Smooth muscle cell of the brain vasculature (primary cell): ENCODE results near the gene LRRC74A.
A peak's percentile ranks its signal among the peaks of the same experiment; 100 is the strongest.
"Not testable (repeated sequence)": the region's sequence is repeated elsewhere in the genome, so short reads cannot be mapped to it uniquely, and the experiment has no call there.

ENCODE experiments used
- DNase-seq: peaks from one replicate; pipeline ENCODE4 v3.0.0-alpha.2; 2012; ENCODE audit warnings: low read depth, low spot score

The LRRC74A gene

GRCh38 chr14:76884853-76885276 is 58.7 kb downstream of the LRRC74A start:
- no peak for DNase-seq

GRCh38 chr14:76887191-76887590 is 61.0 kb downstream of the LRRC74A start:
- no peak for DNase-seq

- no peak for DNase-seq
Observed at GRCh38 chr14:76891391-76891790, 65.2 kb downstream of the LRRC74A start.

GRCh38 chr14:76894308-76894707 is 68.1 kb downstream of the LRRC74A start:
- DNase-seq = no peak

GRCh38 chr14:76898006-76898405 is 71.8 kb downstream of the LRRC74A start:
- not testable (repeated sequence) for DNase-seq

DNA sequence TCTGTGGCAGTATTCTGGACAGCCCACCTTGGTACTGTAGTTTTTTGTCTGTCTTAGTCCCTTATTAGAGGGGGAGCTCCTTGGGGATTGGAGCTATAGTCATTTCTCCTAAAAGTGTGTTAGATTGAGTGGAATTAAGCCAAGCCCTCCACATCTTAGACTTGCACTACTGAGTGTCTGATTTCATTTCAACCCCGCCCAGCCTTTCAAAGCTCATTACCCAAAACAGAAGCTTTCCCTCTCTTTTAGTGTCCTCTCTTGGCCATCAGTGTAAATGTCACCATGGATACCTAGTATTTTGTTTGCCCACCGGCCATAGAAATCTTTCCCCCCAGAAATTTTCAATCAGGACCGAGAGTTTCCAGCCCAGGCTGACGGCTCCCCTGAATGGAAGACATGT is 74.5 kb downstream of the LRRC74A start:
- DNase-seq = no peak

- no peak for DNase-seq
Observed at GRCh38 chr14:76901171-76902055, 75.2 kb downstream of the LRRC74A start.

DNA sequence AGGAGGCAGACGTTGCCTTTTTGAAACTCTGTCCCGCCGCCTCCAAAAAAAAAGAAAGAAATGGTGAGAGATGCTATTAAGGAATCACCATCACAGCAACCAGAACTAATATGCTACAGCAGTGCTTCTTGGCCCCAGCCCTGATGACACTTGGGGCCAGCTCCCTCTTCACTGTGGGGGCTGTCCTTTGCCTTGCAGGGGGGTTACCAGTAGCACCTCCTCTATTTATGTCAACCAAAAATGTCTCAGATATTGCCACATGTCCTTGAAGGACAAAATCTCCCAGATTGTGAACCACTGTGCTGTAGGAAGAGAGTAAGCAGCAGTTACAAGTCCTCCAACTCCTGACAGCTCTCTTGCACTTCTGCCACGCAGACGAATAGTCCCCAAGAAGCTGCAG is 76.4 kb downstream of the LRRC74A start:
- no peak for DNase-seq

- no peak for DNase-seq
Observed at GRCh38 chr14:76904100-76904739, 78.0 kb downstream of the LRRC74A start.

GRCh38 chr14:76904740-76905569 is 78.7 kb downstream of the LRRC74A start:
- peak; percentile 98 for DNase-seq

DNA sequence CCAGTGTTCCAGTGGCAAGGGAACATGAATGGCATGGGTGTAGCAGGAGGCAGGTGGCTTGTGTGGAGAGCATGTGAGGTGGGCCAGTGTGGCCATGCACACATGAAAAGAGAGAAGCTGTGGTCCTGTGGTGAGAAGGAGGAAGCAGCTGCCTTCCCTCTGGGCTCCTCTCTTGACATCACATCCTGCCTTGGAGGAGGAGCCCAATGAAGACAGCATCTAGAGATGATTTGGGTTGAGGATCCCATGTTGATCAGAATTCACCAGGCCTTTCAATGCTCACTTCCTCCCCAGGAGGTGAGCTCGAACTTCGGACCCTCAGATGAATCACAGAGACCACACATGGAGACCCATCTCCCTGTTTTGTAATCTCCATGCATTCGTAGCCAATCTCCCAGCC is 82.6 kb downstream of the LRRC74A start:
- DNase-seq = no peak

DNA sequence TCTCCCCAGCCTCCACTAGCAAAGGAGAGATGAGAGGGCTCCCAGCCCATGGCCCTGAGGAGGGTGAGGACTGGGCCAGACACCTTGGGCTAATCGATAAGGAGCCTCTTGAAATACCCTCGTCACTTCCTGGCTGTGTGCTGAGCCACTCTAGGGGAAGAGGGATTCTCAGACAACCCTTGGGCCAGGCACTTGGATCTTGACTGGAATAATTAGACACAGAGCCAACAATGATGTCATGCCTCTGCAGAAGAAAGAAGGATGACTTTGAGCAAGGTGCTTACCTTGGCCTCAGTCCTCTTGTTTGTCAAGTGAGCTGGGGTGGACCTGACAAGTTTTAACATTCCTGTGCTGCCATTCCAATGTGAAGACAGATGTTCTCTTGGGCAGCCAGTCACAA is 83.1 kb downstream of the LRRC74A start:
- DNase-seq = no peak

- no peak for DNase-seq
Observed at GRCh38 chr14:76910371-76910890, 84.2 kb downstream of the LRRC74A start.

DNA sequence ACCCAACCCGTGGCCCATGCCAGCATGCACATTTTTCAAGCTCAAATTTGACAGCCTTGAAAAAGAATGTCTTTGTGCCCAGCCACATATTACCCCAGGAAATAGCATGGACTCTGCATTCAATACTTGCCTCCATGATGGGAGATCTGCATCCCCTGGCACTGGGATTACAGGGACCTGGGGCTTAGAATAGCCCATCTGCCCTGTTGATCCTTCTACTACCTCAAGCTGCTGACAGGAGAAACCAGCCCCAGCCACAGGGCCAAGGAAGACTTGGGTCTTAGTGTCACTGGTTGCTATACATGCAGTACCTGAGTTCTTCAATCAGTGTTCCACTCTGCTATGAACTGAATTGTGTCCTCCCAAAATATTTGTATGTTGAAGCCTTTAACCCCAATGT is 85.3 kb downstream of the LRRC74A start:
- no peak for DNase-seq

DNA sequence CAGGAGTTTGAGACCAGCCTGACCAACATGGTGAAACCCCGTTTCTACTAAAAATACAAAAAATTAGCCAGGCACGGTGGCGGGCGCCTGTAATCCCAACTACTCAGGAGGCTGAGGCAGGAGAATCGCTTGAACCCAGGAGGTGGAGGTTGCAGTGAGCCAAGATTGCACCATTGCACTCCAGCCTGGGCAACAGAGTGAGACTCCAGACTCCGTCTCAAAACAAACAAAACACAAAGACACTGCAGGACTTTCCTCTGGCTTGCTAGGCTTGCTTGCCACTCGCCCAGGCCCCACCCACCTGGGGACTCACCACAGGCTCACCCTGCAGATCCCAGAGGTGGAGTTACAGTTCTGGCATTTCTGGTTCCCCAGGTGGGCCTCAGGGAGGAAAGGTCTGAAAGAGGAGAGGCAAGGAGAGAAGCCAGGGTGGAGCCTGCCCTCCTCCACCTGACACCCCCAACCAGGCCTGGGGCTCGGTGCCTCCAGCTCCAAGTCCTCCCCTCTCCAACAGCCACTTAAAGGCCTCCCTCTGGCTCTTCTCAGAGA is 88.4 kb downstream of the LRRC74A start:
- DNase-seq = not testable (repeated sequence)

- DNase-seq = no peak
Observed at GRCh38 chr14:76916040-76916715, 90.0 kb downstream of the LRRC74A start.

GRCh38 chr14:76917158-76917596 is 91.0 kb downstream of the LRRC74A start:
- no peak for DNase-seq

DNA sequence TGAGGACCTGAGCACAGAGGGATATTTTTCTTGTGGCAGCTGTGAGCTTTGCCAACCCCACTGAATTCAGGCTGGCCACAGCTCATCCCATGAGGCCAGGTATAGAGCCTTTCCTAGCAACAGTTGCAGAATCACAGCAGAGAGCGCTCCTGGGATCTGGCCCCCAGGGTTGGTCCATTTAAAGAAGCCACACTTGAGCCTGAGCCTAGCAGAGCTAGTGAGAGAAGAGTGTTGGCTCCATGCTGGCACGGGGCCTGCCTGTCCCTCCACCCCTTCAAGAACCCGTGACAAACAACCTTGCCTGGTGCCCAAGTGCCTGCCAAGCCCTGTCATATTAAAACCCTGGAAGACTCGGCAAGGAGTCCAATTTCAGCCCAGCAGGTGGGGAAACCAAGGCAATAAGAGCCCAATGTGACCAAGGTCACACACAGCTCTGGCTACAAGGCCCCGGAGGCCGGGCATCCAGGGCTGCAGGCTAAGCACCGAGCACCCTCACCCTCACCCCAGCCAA is 91.6 kb downstream of the LRRC74A start:
- no peak for DNase-seq

DNA sequence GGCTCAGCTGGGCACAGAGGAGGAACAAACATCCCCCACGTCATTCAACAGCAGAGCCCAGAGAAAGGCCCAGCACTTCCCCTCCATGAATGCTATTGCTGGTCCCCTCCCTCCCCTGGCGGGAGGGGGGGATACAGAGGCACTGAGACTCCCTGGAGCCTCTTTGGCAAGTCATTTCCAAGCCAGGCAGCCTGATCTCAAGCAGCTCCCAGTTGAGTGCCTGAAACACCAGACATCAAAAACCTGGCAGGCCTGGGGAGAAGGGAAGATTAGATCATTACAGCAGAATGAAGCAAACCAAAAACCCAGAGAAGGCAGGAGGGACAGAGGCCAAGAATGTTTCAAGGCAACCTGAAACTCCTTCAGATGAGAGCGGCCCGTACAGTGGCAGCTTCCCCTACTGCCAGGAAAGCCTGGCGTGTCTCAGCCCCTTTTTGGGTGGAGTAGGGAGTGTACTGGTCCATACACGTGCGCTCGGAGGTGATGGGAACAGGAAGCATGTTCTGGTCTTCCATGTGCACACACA is 92.1 kb downstream of the LRRC74A start:
- no peak for DNase-seq

GRCh38 chr14:76918782-76919394 is 92.7 kb downstream of the LRRC74A start:
- peak; percentile 94 for DNase-seq
